SU-DHL-6 (cell line): ENCODE data around the gene HMGA1.
A peak's percentile ranks its signal among the peaks of the same experiment; 100 is the strongest.

Experiments
- CTCF ChIP-seq: fragments of 200-600 bp; sonication (generic); IDR thresholded peaks from one replicate; pipeline ENCODE4 v1.5.1; 2017; ENCODE audit warnings: antibody characterized with exemption, mild to moderate bottlenecking, low read length, moderate library complexity; ENCODE audit not compliant: insufficient read depth, poor library complexity, severe bottlenecking
- EZH2phosphoT487 ChIP-seq: fragments of 200-600 bp; sonication (generic), shearing (Covaris generic); conservative IDR thresholded peaks from 2 replicates; pipeline ENCODE4 v1.6.1; 2018; ENCODE audit warnings: mild to moderate bottlenecking, antibody characterized with exemption, low read length, moderate library complexity, mixed read lengths

GRCh38 chr6:34196116-34196832, 40.4 kb upstream of the HMGA1 start:
- TF ChIP-seq CTCF = peak; percentile 99
- TF ChIP-seq EZH2phosphoT487 = no peak
